Mammary microvascular endothelial cell (primary cell): ENCODE data around the gene KRT72. TPM values are rescaled to one million over a fixed set of nuclear protein-coding genes. Genes with fewer than 3 reads are reported as not detected.

Experiments
- total RNA-seq: library from RNA; depleted of rRNA; stranded (reverse); fragments of >200 nt; gene quantifications from 2 replicates; pipeline ENCODE4 v1.2.3, GENCODE V29; 2015

Gene KRT72
- not detected in 2 replicates for total RNA-seq

DNA sequence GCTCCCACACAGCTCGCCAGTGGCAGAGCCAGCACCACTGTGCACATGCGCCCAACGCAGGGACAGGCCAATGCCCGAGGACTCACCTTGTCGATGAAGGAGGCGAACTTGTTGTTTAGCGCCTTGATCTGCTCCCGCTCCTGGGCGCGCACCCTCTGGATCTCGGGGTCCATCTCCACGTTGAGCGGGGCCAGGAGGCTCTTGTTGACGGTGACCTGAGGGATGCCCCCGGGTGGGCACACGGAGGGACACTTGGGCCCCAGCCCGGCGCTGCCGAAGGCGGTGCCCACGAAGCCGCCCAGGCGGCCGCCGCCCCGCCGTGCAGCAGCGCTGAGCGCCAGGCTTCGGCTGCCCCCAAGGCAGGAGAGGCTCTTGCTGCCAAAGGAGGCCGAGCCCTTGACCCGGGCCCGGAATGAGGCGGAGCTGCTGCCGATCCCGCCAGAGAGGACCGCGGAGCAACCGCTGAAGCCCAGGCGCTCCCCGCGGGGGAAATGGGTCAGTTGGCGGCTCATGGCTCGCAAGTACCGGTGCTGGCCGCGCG is at the start of gene KRT72:
TSS of gene KRT72 (minus strand) at position 523 of the 541 bp plus-strand sequence. CDS start at position 512, 11 bp downstream.

DNA sequence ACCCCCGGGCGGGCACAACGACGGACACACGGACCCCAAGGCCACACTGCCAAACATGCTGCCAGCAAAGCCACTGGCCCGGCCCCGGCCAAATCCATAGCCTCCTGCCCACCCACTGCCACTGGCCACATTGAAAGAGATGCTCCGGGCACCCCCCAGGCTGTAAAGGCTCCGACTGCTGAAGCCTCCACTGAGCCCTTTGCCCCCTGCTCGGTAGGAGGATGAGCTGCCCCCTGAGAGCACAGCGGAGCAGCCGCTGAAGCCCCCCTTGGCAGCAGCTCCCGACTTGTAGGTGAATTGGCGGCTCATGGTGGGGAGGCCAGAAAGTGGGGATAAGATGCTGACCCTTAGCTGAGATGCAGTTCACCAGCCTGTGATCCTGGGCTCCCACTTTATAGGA is 17.0 kb upstream of the KRT72 start, which contains the start of gene KRT73:
TSS of gene KRT73 (minus strand) at position 344 of the 400 bp plus-strand sequence. CDS start at position 309, 35 bp downstream.

DNA sequence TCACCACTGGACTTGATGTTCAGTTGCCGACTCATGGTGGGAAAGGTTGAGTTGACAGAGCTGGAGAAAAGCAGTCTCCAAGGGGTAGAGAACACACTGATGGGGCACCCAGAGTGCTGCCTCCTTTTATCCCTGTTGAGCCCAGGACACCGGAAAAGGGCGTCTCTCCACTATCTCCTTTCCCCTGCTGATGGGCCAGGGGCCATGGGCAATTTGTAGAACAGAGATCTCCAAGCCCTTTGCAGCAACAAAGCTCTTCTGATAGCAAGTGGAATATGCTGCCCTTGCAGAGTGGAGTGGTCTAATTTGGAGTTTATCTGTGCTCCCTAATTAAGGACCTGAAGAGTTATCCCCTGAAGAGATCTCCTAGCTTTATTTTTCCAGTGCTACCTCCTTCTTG is 27.5 kb downstream of the KRT72 start, which contains the start of gene KRT74:
TSS of gene KRT74 (minus strand) at position 101 of the 400 bp plus-strand sequence. CDS start at position 35, 66 bp downstream.

DNA sequence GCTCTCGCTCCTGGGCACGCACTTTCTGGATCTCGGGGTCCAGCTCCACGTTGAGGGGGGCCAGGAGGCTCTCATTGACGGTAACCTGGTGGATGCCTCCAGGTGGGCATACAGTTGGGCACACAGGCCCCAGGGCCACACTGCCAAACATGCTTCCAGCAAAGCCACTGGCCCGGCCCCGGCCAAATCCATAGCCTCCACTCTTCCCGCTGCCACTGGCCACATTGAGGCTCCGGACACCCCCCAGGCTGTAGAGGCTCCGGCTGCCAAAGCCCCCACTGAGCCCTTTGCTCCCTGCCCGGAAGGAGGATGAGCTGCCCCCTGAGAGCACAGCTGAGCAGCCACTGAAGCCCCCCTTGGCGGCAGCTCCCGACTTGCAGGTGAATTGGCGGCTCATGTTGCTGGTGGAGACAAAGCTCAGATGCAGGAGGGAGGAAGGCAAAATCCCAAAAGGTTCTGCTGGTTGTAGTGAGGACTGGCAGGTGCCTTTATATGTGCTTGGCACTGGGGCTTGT is 48.5 kb downstream of the KRT72 start, which contains the start of gene KRT71:
TSS of gene KRT71 (minus strand) at position 465 of the 515 bp plus-strand sequence. CDS start at position 397, 68 bp downstream.

Other genes with a start within 250 kb of the KRT72 start
- gene KRT85, start 234.0 kb downstream of the KRT72 start, total RNA-seq = not detected in 2 replicates
- gene KRT84, start 215.8 kb downstream of the KRT72 start, total RNA-seq = not detected in 2 replicates
- gene KRT82, start 195.1 kb downstream of the KRT72 start, total RNA-seq = not detected in 2 replicates
- gene KRT75, start 167.1 kb downstream of the KRT72 start, total RNA-seq = not detected in 2 replicates
- gene KRT6B, start 149.3 kb downstream of the KRT72 start, total RNA-seq = not detected in 2 replicates
- gene KRT6C, start 127.7 kb downstream of the KRT72 start, total RNA-seq = not detected in 2 replicates
- gene KRT6A, start 108.2 kb downstream of the KRT72 start, total RNA-seq = not detected in 2 replicates
- gene KRT5, start 81.1 kb downstream of the KRT72 start, total RNA-seq = not detected in 2 replicates
- under 0.01 TPM in 1 of 2 replicates, not detected in the other for gene KRT71, start 48.3 kb downstream of the KRT72 start, total RNA-seq
- not detected in 2 replicates for gene KRT74, start 27.6 kb downstream of the KRT72 start, total RNA-seq
- gene KRT73, start 17.1 kb upstream of the KRT72 start, total RNA-seq = not detected in 2 replicates
- gene KRT2, start 50.7 kb upstream of the KRT72 start, total RNA-seq = not detected in 2 replicates
- gene KRT1, start 78.9 kb upstream of the KRT72 start, total RNA-seq = not detected in 2 replicates
- not detected in 2 replicates for gene KRT77, start 102.1 kb upstream of the KRT72 start, total RNA-seq
- not detected in 2 replicates for gene KRT76, start 175.9 kb upstream of the KRT72 start, total RNA-seq
- gene KRT3, start 194.7 kb upstream of the KRT72 start, total RNA-seq = not detected in 2 replicates
- gene KRT4, start 212.7 kb upstream of the KRT72 start, total RNA-seq = not detected in 2 replicates
- not detected in 2 replicates for gene KRT79, start 232.8 kb upstream of the KRT72 start, total RNA-seq
- not detected in 2 replicates for gene KRT78, start 247.5 kb upstream of the KRT72 start, total RNA-seq